ENCODE results near the gene PREP. TPM values are rescaled to one million over a fixed set of nuclear protein-coding genes. Genes with fewer than 3 reads are reported as not detected.

The PREP gene
- total RNA-seq, 5 donors from 2014 or later (not counting 1 experiment from before 2014, with no cell fraction given) = 27.4 to 34.0 (median 30.7) TPM

GRCh38 chr6:105374010-105374420, 28.9 kb downstream of the PREP start:
- WGBS (ENCODE audit: insufficient coverage) = 95% methylated on average over 2 of the region's 4 CpGs
- POLR2A ChIA-PET = interaction anchor here in 1 of 2 donors (0.7 kb wide), 1 partner anchor 47 kb away, joined by 6 read pairs; no protein-coding TSS in a partner anchor
- no peak overlapping the region for H3K27ac Mint-ChIP-seq
- Histone ChIP-seq H3K27ac (ENCODE audit: low read length) (no peak overlapping the region), H3K36me3 (ENCODE audit: control insufficient read depth in 2 of 2, extremely low read depth in 1 of 2, insufficient read depth in 1 of 2, low read length in 1 of 2) (peaks cover 8 to 51% of the 10 kb centered on the region in 2 donors), H3K4me1 (ENCODE audit: control insufficient read depth in 1 of 2, extremely low read depth in 1 of 2, insufficient read depth in 2 of 2, low read length in 2 of 2) (no peaks in the 10 kb centered on the region), H3K9me3 (no peaks in the 10 kb centered on the region), H3K27me3 (replicated peaks in 1 of 2; ENCODE audit: control insufficient read depth in 2 of 2, extremely low read depth in 1 of 2, insufficient read depth in 2 of 2, low read length in 1 of 2) (no peaks in the 10 kb centered on the region), H3K4me3 (ENCODE audit: control insufficient read depth in 1 of 2, extremely low read depth in 1 of 2, low read length in 1 of 2) (no peak overlapping the region)
- no peaks in the 10 kb centered on the region for H3K9me3 Mint-ChIP-seq
- DNase-seq (no peak), ATAC-seq (replicated peaks in 1 of 4) (no peak)
- no peak overlapping the region for H3K4me3 Mint-ChIP-seq
- H3K27me3 Mint-ChIP-seq = no peaks in the 10 kb centered on the region
- CTCF ChIA-PET = interaction anchor here in 1 of 2 donors (0.8 kb wide), 1 partner anchor 29 kb away, joined by 3 read pairs; the partner anchor contains the start of gene PREP
- H3K36me3 Mint-ChIP-seq = peaks cover 44% of the 10 kb centered on the region
- peaks cover 9 to 10% (median 10%) of the 10 kb centered on the region in 3 donors for H3K4me1 Mint-ChIP-seq

DNA sequence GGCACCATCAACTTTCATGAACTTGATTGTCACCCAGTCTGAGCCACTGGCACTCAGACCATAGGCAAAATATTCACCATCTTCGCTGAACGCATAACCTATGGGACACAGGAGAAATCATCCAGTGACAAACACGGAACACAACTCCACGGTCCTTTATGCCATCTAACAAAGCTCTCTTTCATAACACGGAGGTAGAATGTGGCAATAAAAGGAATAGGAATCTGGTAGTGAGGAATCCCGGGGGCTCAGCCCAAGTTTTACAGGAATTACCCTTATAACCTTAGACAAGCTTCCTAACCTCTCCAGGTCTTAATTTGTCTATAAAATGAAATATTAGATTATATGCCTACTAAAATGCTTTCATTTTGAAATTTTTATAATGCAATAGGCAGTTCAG, 29.4 kb downstream of the PREP start:
- ATAC-seq (replicated peaks in 1 of 4) (no peak), DNase-seq (no peak)
- CTCF ChIA-PET = interaction anchor here in 1 of 2 donors (0.8 kb wide), 1 partner anchor 29 kb away, joined by 3 read pairs; the partner anchor contains the start of gene PREP
- H3K9me3 Mint-ChIP-seq = no peaks in the 10 kb centered on the region
- WGBS (ENCODE audit: insufficient coverage) = no CpG with 5 or more reads among the region's 6 CpGs
- peaks cover 4 to 10% (median 5%) of the 10 kb centered on the region in 3 donors for H3K4me1 Mint-ChIP-seq
- Histone ChIP-seq H3K36me3 (ENCODE audit: control insufficient read depth in 2 of 2, extremely low read depth in 1 of 2, insufficient read depth in 1 of 2, low read length in 1 of 2) (peaks cover 8 to 53% of the 10 kb centered on the region in 2 donors), H3K4me3 (ENCODE audit: control insufficient read depth in 1 of 2, extremely low read depth in 1 of 2, low read length in 1 of 2) (no peak overlapping the region), H3K27me3 (replicated peaks in 1 of 2; ENCODE audit: control insufficient read depth in 2 of 2, extremely low read depth in 1 of 2, insufficient read depth in 2 of 2, low read length in 1 of 2) (no peaks in the 10 kb centered on the region), H3K9me3 (no peaks in the 10 kb centered on the region), H3K27ac (ENCODE audit: low read length) (no peak overlapping the region), H3K4me1 (ENCODE audit: control insufficient read depth in 1 of 2, extremely low read depth in 1 of 2, insufficient read depth in 2 of 2, low read length in 2 of 2) (no peaks in the 10 kb centered on the region)
- H3K4me3 Mint-ChIP-seq = no peak overlapping the region
- H3K36me3 Mint-ChIP-seq = peaks cover 48% of the 10 kb centered on the region
- no peaks in the 10 kb centered on the region for H3K27me3 Mint-ChIP-seq
- POLR2A ChIA-PET = interaction anchor here in 1 of 2 donors (0.7 kb wide), 1 partner anchor 505 kb away, joined by 3 read pairs; no protein-coding TSS in a partner anchor
- no peak overlapping the region for H3K27ac Mint-ChIP-seq

DNA sequence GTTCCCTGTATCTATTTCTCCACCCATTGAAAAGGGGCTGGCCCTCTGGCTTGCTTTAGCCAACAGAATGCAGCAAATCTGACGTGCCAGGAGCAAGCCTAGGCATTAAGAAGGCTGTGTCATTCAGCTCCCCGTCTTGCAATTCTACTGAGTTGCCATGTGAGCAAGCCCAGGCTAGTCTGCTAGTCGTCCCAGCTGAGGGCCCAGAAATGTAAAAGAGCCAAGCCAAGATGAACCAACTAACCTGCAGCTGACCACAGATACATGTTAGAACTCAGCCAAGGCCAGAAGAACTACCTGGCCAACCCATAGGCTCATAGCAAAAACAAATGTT, 30.1 kb downstream of the PREP start:
- Mint-ChIP-seq H3K4me1 (peaks cover 4 to 8% (median 5%) of the 10 kb centered on the region in 3 donors), H3K4me3 (no peak overlapping the region), H3K9me3 (no peaks in the 10 kb centered on the region), H3K27ac (no peak overlapping the region), H3K36me3 (peaks cover 53% of the 10 kb centered on the region), H3K27me3 (no peaks in the 10 kb centered on the region)
- no peak overlapping the region for H3K27ac ChIP-seq (ENCODE audit: low read length)
- CTCF ChIA-PET = no interaction called here
- H3K36me3 ChIP-seq (ENCODE audit: control insufficient read depth in 2 of 2, extremely low read depth in 1 of 2, insufficient read depth in 1 of 2, low read length in 1 of 2) = peaks cover 8 to 58% of the 10 kb centered on the region in 2 donors
- ATAC-seq (replicated peaks in 1 of 4) (no peak), DNase-seq (no peak)
- no peaks in the 10 kb centered on the region for H3K4me1 ChIP-seq (ENCODE audit: control insufficient read depth in 1 of 2, extremely low read depth in 1 of 2, insufficient read depth in 2 of 2, low read length in 2 of 2)
- WGBS (ENCODE audit: insufficient coverage) = 100% methylated on average over 3 of the region's 3 CpGs
- H3K4me3 ChIP-seq (ENCODE audit: control insufficient read depth in 1 of 2, extremely low read depth in 1 of 2, low read length in 1 of 2) = no peak overlapping the region
- H3K27me3 ChIP-seq (replicated peaks in 1 of 2; ENCODE audit: control insufficient read depth in 2 of 2, extremely low read depth in 1 of 2, insufficient read depth in 2 of 2, low read length in 1 of 2) = no peaks in the 10 kb centered on the region
- no peaks in the 10 kb centered on the region for H3K9me3 ChIP-seq
- POLR2A ChIA-PET = interaction anchor here in 1 of 2 donors (0.7 kb wide), 1 partner anchor 504 kb away, joined by 3 read pairs; no protein-coding TSS in a partner anchor

- Histone ChIP-seq H3K27ac (ENCODE audit: low read length) (no peak overlapping the region), H3K36me3 (ENCODE audit: control insufficient read depth in 2 of 2, extremely low read depth in 1 of 2, insufficient read depth in 1 of 2, low read length in 1 of 2) (peaks cover 8 to 59% of the 10 kb centered on the region in 2 donors), H3K27me3 (replicated peaks in 1 of 2; ENCODE audit: control insufficient read depth in 2 of 2, extremely low read depth in 1 of 2, insufficient read depth in 2 of 2, low read length in 1 of 2) (no peaks in the 10 kb centered on the region), H3K9me3 (no peaks in the 10 kb centered on the region), H3K4me1 (ENCODE audit: control insufficient read depth in 1 of 2, extremely low read depth in 1 of 2, insufficient read depth in 2 of 2, low read length in 2 of 2) (no peaks in the 10 kb centered on the region), H3K4me3 (ENCODE audit: control insufficient read depth in 1 of 2, extremely low read depth in 1 of 2, low read length in 1 of 2) (no peak overlapping the region)
- H3K9me3 Mint-ChIP-seq = no peaks in the 10 kb centered on the region
- H3K36me3 Mint-ChIP-seq = peaks cover 51% of the 10 kb centered on the region
- POLR2A ChIA-PET = no interaction called here
- H3K4me3 Mint-ChIP-seq = no peak overlapping the region
- H3K27ac Mint-ChIP-seq = no peak overlapping the region
- CTCF ChIA-PET = no interaction called here
- WGBS (ENCODE audit: insufficient coverage) = no CpG with 5 or more reads among the region's 4 CpGs
- DNase-seq (no peak), ATAC-seq (replicated peaks in 1 of 4) (no peak)
- peaks cover 3 to 5% (median 4%) of the 10 kb centered on the region in 3 donors for H3K4me1 Mint-ChIP-seq
- no peaks in the 10 kb centered on the region for H3K27me3 Mint-ChIP-seq
These were observed 30.6 kb downstream of the PREP start for GRCh38 chr6:105372142-105372848.

DNA sequence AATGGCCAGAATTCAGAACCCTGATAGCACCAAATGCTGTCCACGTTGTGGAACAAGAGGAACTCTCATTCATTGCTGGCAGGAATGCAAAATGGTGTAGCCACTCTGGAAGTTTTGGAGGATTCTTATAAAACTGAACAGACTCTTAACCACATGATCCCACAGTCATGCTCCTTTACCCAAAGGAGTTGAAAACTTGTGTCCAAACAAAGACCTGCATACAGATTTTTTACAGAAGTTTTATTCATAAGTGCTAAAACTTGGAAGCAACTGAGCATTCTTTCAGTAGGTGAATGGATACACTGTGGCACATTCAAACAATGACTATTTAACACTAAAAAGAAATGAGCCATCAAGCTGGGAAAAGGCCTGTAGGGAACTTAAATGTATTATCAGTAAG, 32.5 kb downstream of the PREP start:
- H3K27me3 Mint-ChIP-seq = no peaks in the 10 kb centered on the region
- Histone ChIP-seq H3K27me3 (replicated peaks in 1 of 2; ENCODE audit: control insufficient read depth in 2 of 2, extremely low read depth in 1 of 2, insufficient read depth in 2 of 2, low read length in 1 of 2) (no peaks in the 10 kb centered on the region), H3K27ac (ENCODE audit: low read length) (no peak overlapping the region), H3K9me3 (no peaks in the 10 kb centered on the region), H3K36me3 (ENCODE audit: control insufficient read depth in 2 of 2, extremely low read depth in 1 of 2, insufficient read depth in 1 of 2, low read length in 1 of 2) (peaks cover 12 to 53% of the 10 kb centered on the region in 2 donors), H3K4me1 (ENCODE audit: control insufficient read depth in 1 of 2, extremely low read depth in 1 of 2, insufficient read depth in 2 of 2, low read length in 2 of 2) (no peaks in the 10 kb centered on the region), H3K4me3 (ENCODE audit: control insufficient read depth in 1 of 2, extremely low read depth in 1 of 2, low read length in 1 of 2) (no peak overlapping the region)
- H3K27ac Mint-ChIP-seq = no peak overlapping the region
- no peak for ATAC-seq (replicated peaks in 1 of 4)
- no peak for DNase-seq
- POLR2A ChIA-PET = no interaction called here
- peaks cover 3 to 5% (median 4%) of the 10 kb centered on the region in 3 donors for H3K4me1 Mint-ChIP-seq
- CTCF ChIA-PET = no interaction called here
- no peaks in the 10 kb centered on the region for H3K9me3 Mint-ChIP-seq
- peaks cover 61% of the 10 kb centered on the region for H3K36me3 Mint-ChIP-seq
- no peak overlapping the region for H3K4me3 Mint-ChIP-seq
- 100% methylated on average over 1 of the region's 1 CpG for WGBS (ENCODE audit: insufficient coverage)

- ChIA-PET POLR2A (no interaction called here), CTCF (no interaction called here)
- Mint-ChIP-seq H3K4me3 (no peak overlapping the region), H3K27ac (no peak overlapping the region), H3K36me3 (peaks cover 63% of the 10 kb centered on the region), H3K4me1 (peaks cover 5 to 10% (median 8%) of the 10 kb centered on the region in 3 donors), H3K9me3 (no peaks in the 10 kb centered on the region), H3K27me3 (no peaks in the 10 kb centered on the region)
- Histone ChIP-seq H3K9me3 (no peaks in the 10 kb centered on the region), H3K4me3 (ENCODE audit: control insufficient read depth in 1 of 2, extremely low read depth in 1 of 2, low read length in 1 of 2) (no peak overlapping the region), H3K4me1 (ENCODE audit: control insufficient read depth in 1 of 2, extremely low read depth in 1 of 2, insufficient read depth in 2 of 2, low read length in 2 of 2) (peaks cover 0 to 4% of the 10 kb centered on the region in 2 experiments), H3K36me3 (ENCODE audit: control insufficient read depth in 2 of 2, extremely low read depth in 1 of 2, insufficient read depth in 1 of 2, low read length in 1 of 2) (peaks cover 12 to 54% of the 10 kb centered on the region in 2 donors), H3K27ac (ENCODE audit: low read length) (no peak overlapping the region), H3K27me3 (replicated peaks in 1 of 2; ENCODE audit: control insufficient read depth in 2 of 2, extremely low read depth in 1 of 2, insufficient read depth in 2 of 2, low read length in 1 of 2) (no peaks in the 10 kb centered on the region)
- ATAC-seq (replicated peaks in 1 of 4) = no peak
- WGBS (ENCODE audit: insufficient coverage) = no CpG with 5 or more reads among the region's 1 CpG
- no peak for DNase-seq
These were observed 33.7 kb downstream of the PREP start for GRCh38 chr6:105369145-105369544.
